HEK293T (cell line): Measurements from ENCODE around the gene CRLF1.

ENCODE experiments used
- CTCF ChIA-PET: fragments of 350-600 bp; formaldehyde crosslinking; extraction: SDS; loops from one replicate; lab custom pipeline; 2021; ENCODE audit warnings: antibody characterized with exemption, inconsistent platforms; lab: Yijun Ruan, JAX
- POLR2A ChIA-PET: fragments of 350-600 bp; formaldehyde crosslinking; extraction: SDS; loops from one replicate; lab custom pipeline; 2020; ENCODE audit warnings: antibody characterized with exemption, inconsistent platforms; lab: Yijun Ruan, JAX
- DNase-seq: peaks from one replicate; pipeline ENCODE4 v3.0.0; 2012; ENCODE audit warnings: mixed read lengths; ENCODE audit errors: extremely low spot score
- ARNT ChIP-seq: fragments of 450-650 bp; IDR thresholded peaks from 2 replicates; pipeline ENCODE4 v1.6.1; 2017; ENCODE audit warnings: mild to moderate bottlenecking
- BHLHE40 ChIP-seq: fragments of 450-650 bp; IDR thresholded peaks from 2 replicates; pipeline ENCODE4 v1.6.1; 2016; ENCODE audit warnings: mild to moderate bottlenecking, moderate library complexity, borderline replicate concordance
- CTBP1 ChIP-seq: fragments of 450-650 bp; IDR thresholded peaks from 2 replicates; pipeline ENCODE4 v1.6.1; 2016; ENCODE audit warnings: borderline replicate concordance
- ELF4 ChIP-seq: fragments of 450-650 bp; IDR thresholded peaks from 2 replicates; pipeline ENCODE4 v1.6.1; 2017; ENCODE audit warnings: antibody characterized with exemption
- FOXA1 ChIP-seq: fragments of 450-650 bp; IDR thresholded peaks from 2 replicates; pipeline ENCODE4 v1.6.1; 2016; ENCODE audit warnings: mild to moderate bottlenecking
- FOXK2 ChIP-seq: fragments of 450-650 bp; IDR thresholded peaks from 2 replicates; pipeline ENCODE4 v1.6.1; 2016; ENCODE audit warnings: mild to moderate bottlenecking
- FOXM1 ChIP-seq: fragments of 450-650 bp; IDR thresholded peaks from 2 replicates; pipeline ENCODE4 v1.6.1; 2017; ENCODE audit warnings: mild to moderate bottlenecking, borderline replicate concordance
- HDGF ChIP-seq: fragments of 450-650 bp; IDR thresholded peaks from 2 replicates; pipeline ENCODE4 v1.6.1; 2017; ENCODE audit warnings: antibody characterized with exemption, borderline replicate concordance
- L3MBTL2 ChIP-seq: fragments of 450-650 bp; conservative IDR thresholded peaks from 2 replicates; pipeline ENCODE4 v1.6.1; 2016; ENCODE audit warnings: mild to moderate bottlenecking
- LEF1 ChIP-seq: fragments of 450-650 bp; IDR thresholded peaks from 2 replicates; pipeline ENCODE4 v1.6.1; 2017; ENCODE audit warnings: mild to moderate bottlenecking, borderline replicate concordance
- NFRKB ChIP-seq: fragments of 450-650 bp; IDR thresholded peaks from 2 replicates; pipeline ENCODE4 v1.6.1; 2016; ENCODE audit warnings: mild to moderate bottlenecking, moderate library complexity
- PKNOX1 ChIP-seq: fragments of 450-650 bp; IDR thresholded peaks from 2 replicates; pipeline ENCODE4 v1.6.1; 2016
- SP1 ChIP-seq: fragments of 450-650 bp; IDR thresholded peaks from 2 replicates; pipeline ENCODE4 v1.6.1; 2017
- SUZ12 ChIP-seq: fragments of 450-650 bp; IDR thresholded peaks from 2 replicates; pipeline ENCODE4 v1.6.1; 2016; ENCODE audit warnings: mild to moderate bottlenecking
- TARDBP ChIP-seq: fragments of 450-650 bp; IDR thresholded peaks from 2 replicates; pipeline ENCODE4 v1.6.1; 2016
- ZNF384 ChIP-seq: fragments of 450-650 bp; IDR thresholded peaks from 2 replicates; pipeline ENCODE4 v1.6.1; 2016

Gene CRLF1

GRCh38 chr19:18646535-18647370 lies 40.2 kb upstream of the CRLF1 start:
- TF ChIP-seq ARNT (no peak), HDGF (no peak), BHLHE40 (no peak), SUZ12 (no peak), FOXK2 (no peak), SP1 (no peak), ZNF384 (no peak), TARDBP (no peak), L3MBTL2 (no peak), FOXA1 (no peak)
- POLR2A ChIA-PET, result no interaction called here
- CTCF ChIA-PET, result no interaction called here
- no peak for DNase-seq

- no peak for DNase-seq
- TF ChIP-seq PKNOX1 (no peak), HDGF (no peak), LEF1 (no peak), ZNF384 (no peak), FOXM1 (no peak), ELF4 (no peak), TARDBP (no peak), FOXA1 (no peak), FOXK2 (no peak)
- ChIA-PET POLR2A (no interaction called here), CTCF (no interaction called here)
These were observed 38.5 kb upstream of the CRLF1 start for GRCh38 chr19:18645035-18645511.

- no peak for DNase-seq
- no peak for TF ChIP-seq CTBP1
- TF ChIP-seq TARDBP, result no peak
- no peak for TF ChIP-seq FOXA1
- no peak for TF ChIP-seq BHLHE40
- no peak for TF ChIP-seq ELF4
- TF ChIP-seq ARNT, result no peak
- TF ChIP-seq FOXM1, result no peak
- POLR2A ChIA-PET, result no interaction called here
- CTCF ChIA-PET, result no interaction called here
These were observed 37.8 kb upstream of the CRLF1 start for GRCh38 chr19:18644196-18645034.

- DNase-seq, result no peak
- ChIA-PET CTCF (interaction anchor here (0.8 kb wide), 1 partner anchor 25 kb away, joined by 3 read pairs; no protein-coding TSS in a partner anchor), POLR2A (no interaction called here)
- TF ChIP-seq FOXM1 (no peak), HDGF (no peak), SP1 (no peak), ZNF384 (no peak), CTBP1 (no peak), SUZ12 (no peak), PKNOX1 (no peak), TARDBP (no peak), ARNT (no peak), ELF4 (no peak), NFRKB (no peak), FOXA1 (no peak), FOXK2 (no peak), BHLHE40 (no peak), LEF1 (no peak), L3MBTL2 (no peak)
These were observed 33.2 kb upstream of the CRLF1 start for GRCh38 chr19:18639706-18640243.

- POLR2A ChIA-PET, result no interaction called here
- CTCF ChIA-PET, result no interaction called here
- no peak for DNase-seq
- TF ChIP-seq SUZ12 (no peak), ZNF384 (no peak), TARDBP (no peak), ARNT (no peak), NFRKB (no peak), BHLHE40 (no peak), PKNOX1 (no peak), LEF1 (no peak), FOXM1 (no peak), L3MBTL2 (no peak), HDGF (no peak), ELF4 (no peak), FOXA1 (no peak), FOXK2 (no peak), CTBP1 (no peak), SP1 (no peak)
These were observed 31.4 kb upstream of the CRLF1 start for GRCh38 chr19:18637673-18638630.
